Smooth muscle cell (in vitro differentiated cells): Measurements from ENCODE around the gene CUL5. TPM values are rescaled to one million over a fixed set of nuclear protein-coding genes. Genes with fewer than 3 reads are reported as not detected.
"Not testable (repeated sequence)": the region's sequence is repeated elsewhere in the genome, so short reads cannot be mapped to it uniquely, and the experiment has no call there.

Source experiments
- DNase-seq: peaks from one replicate; lab custom pipeline; 2025; ENCODE audit not compliant: unreplicated experiment; lab: John Stamatoyannopoulos, UW
- H2AFZ ChIP-seq: fragments of 200-600 bp; sonication (generic); 2 replicates; pipeline ENCODE4 v1.6.0; 2016; ENCODE audit warnings: antibody characterized with exemption, low read depth, mild to moderate bottlenecking
- H3F3A ChIP-seq: fragments of 200-600 bp; sonication (generic); 2 replicates; pipeline ENCODE4 v1.6.0; 2017; ENCODE audit warnings: antibody characterized with exemption, low read depth
- H3K27ac ChIP-seq: fragments of 200-600 bp; sonication (generic); 2 replicates; pipeline ENCODE4 v1.5.1; 2016; ENCODE audit warnings: low read depth, mild to moderate bottlenecking
- H3K27me3 ChIP-seq: fragments of 200-600 bp; sonication (generic); 2 replicates; pipeline ENCODE4 v1.6.1; 2016; ENCODE audit warnings: low read depth, mild to moderate bottlenecking
- H3K36me3 ChIP-seq: fragments of 200-600 bp; sonication (generic); 2 replicates; pipeline ENCODE4 v1.5.1; 2016; ENCODE audit warnings: low read depth
- H3K4me1 ChIP-seq: fragments of 200-600 bp; sonication (generic); 2 replicates; pipeline ENCODE4 v1.5.1; 2016; ENCODE audit warnings: low read depth
- H3K4me2 ChIP-seq: fragments of 200-600 bp; sonication (generic); 2 replicates; pipeline ENCODE4 v1.6.0; 2016; ENCODE audit warnings: mild to moderate bottlenecking
- H3K4me3 ChIP-seq: fragments of 200-600 bp; sonication (generic); 2 replicates; pipeline ENCODE4 v1.5.1; 2016; ENCODE audit warnings: mild to moderate bottlenecking
- H3K79me2 ChIP-seq: fragments of 200-600 bp; sonication (generic); 2 replicates; pipeline ENCODE4 v1.6.0; 2016; ENCODE audit warnings: low read depth, mild to moderate bottlenecking
- H3K9ac ChIP-seq: fragments of 200-600 bp; sonication (generic); 2 replicates; pipeline ENCODE4 v1.6.0; 2016; ENCODE audit warnings: low read depth
- H3K9me3 ChIP-seq: fragments of 200-600 bp; sonication (generic); replicated peaks from 2 replicates; pipeline ENCODE4 v1.5.1; 2016; ENCODE audit warnings: low read depth
- H4K20me1 ChIP-seq: fragments of 200-600 bp; sonication (generic); 2 replicates; pipeline ENCODE4 v1.6.0; 2016; ENCODE audit warnings: low read depth
- WGBS: methylation state at CpG from one replicate; pipeline ENCODE4 v1.1.7; 2016; ENCODE audit warnings: low lambda C conversion rate; 5-methylcytosine and 5-hydroxymethylcytosine counted together
- polyA plus RNA-seq: library from polyadenylated mRNA; unstranded; fragments of >200 nt; fragmentation: Nextera tagmentation; extraction: Ambion mirVana; gene quantifications from 2 replicates; pipeline ENCODE4 v1.2.1, GENCODE V29; 2016
- total RNA-seq: library from RNA; depleted of rRNA; stranded (reverse); fragments of >200 nt; gene quantifications from 2 replicates; pipeline ENCODE4 v1.2.3, GENCODE V29; 2014
- TF ChIP-seq, protein P1 (sequence below): fragments of 200-600 bp; sonication (generic); IDR thresholded peaks from 2 replicates; pipeline ENCODE4 v1.5.1; 2017; ENCODE audit warnings: borderline replicate concordance, mild to moderate bottlenecking, antibody characterized with exemption; ENCODE audit not compliant: insufficient read depth, poor library complexity, severe bottlenecking

Gene CUL5
- total and polyA plus RNA-seq, 2 experiments from 2014 or later, result 20.8 to 45.0 TPM

DNA sequence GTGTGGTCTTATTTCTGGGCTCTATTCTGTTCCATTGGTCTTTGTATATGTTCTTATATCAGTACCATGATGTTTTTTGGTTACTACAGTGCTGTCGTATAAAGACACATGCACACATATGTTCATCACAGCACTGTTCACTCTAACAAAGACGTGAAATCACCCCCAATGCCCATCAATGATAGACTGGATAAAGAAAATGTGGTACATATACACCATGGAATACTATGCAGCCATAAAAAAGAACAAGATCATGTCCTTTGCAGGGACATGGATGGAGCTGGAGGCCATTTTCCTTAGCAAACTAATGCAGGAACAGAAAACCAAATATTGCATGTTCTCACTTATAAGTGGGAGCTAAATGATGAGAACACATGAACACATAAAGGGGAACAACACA, 22.9 kb downstream of the CUL5 start:
- peaks cover 99% of the 10 kb centered on the region for H4K20me1 ChIP-seq
- not testable (repeated sequence) for H3F3A ChIP-seq, H2AFZ ChIP-seq, H3K27me3 ChIP-seq, H3K4me2 ChIP-seq, H3K27ac ChIP-seq, H3K9ac ChIP-seq, H3K4me1 ChIP-seq, H3K36me3 ChIP-seq, DNase-seq, H3K9me3 ChIP-seq, H3K4me3 ChIP-seq
- H3K79me2 ChIP-seq, result peaks cover 77% of the 10 kb centered on the region
- WGBS, result 98% methylated on average over 2 of the region's 2 CpGs

DNA sequence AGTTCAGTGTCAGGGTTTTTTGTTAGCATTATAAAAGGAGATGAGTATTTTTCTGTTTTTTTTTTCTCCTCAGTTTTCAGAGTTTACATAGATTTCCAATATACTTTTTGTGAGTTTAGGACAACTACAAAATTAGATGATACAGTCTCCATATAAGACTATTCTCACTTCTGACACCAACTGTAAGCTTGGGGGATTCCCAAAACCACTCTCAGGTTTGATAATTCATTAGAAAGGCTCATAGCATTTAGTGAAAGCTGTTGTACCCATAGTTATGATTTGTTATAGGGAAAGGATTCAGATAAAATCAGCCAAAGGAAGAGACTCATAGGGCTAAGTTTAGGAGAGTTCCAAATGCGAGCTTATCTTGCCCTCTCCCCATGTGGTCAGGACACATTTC, 24.1 kb downstream of the CUL5 start:
- Histone ChIP-seq H3K27me3 (no peaks in the 10 kb centered on the region), H3K4me1 (peaks cover 5% of the 10 kb centered on the region), H4K20me1 (peaks cover 96% of the 10 kb centered on the region), H2AFZ (no peak overlapping the region), H3K9ac (no peak overlapping the region), H3K36me3 (no peaks in the 10 kb centered on the region), H3K4me3 (no peak overlapping the region), H3K79me2 (peaks cover 67% of the 10 kb centered on the region), H3K4me2 (no peak overlapping the region), H3K27ac (no peak overlapping the region), H3F3A (no peaks in the 10 kb centered on the region), H3K9me3 (no peaks in the 10 kb centered on the region)
- TF ChIP-seq, protein P1, sequence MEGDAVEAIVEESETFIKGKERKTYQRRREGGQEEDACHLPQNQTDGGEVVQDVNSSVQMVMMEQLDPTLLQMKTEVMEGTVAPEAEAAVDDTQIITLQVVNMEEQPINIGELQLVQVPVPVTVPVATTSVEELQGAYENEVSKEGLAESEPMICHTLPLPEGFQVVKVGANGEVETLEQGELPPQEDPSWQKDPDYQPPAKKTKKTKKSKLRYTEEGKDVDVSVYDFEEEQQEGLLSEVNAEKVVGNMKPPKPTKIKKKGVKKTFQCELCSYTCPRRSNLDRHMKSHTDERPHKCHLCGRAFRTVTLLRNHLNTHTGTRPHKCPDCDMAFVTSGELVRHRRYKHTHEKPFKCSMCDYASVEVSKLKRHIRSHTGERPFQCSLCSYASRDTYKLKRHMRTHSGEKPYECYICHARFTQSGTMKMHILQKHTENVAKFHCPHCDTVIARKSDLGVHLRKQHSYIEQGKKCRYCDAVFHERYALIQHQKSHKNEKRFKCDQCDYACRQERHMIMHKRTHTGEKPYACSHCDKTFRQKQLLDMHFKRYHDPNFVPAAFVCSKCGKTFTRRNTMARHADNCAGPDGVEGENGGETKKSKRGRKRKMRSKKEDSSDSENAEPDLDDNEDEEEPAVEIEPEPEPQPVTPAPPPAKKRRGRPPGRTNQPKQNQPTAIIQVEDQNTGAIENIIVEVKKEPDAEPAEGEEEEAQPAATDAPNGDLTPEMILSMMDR, result no peak
- no peak for DNase-seq
- WGBS, result 96% methylated on average over 1 of the region's 1 CpG

DNA sequence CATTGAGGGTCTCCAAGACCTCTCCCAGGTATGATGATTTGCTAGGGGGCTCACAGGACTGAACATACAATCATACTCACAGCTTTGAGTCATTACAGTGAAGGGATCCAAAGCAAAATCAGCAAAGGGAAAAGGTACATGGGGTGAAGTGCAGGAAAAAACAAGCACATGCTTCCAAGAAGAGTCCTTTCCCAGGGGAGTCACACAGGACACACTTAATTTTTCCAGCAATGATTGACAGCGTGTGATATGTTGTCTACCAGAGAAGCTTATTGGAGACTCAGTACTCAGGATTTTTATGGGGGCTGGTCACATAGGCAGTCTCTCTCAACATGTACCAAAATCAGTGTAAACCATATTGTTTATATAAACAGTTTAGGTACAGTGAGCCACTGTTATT, 25.3 kb downstream of the CUL5 start:
- no peaks in the 10 kb centered on the region for H3K36me3 ChIP-seq
- no peaks in the 10 kb centered on the region for H3K9me3 ChIP-seq
- no peak overlapping the region for H3K4me2 ChIP-seq
- H3K79me2 ChIP-seq, result peaks cover 65% of the 10 kb centered on the region
- 96% methylated on average over 1 of the region's 1 CpG for WGBS
- no peak overlapping the region for H3K4me3 ChIP-seq
- H2AFZ ChIP-seq, result no peak overlapping the region
- no peaks in the 10 kb centered on the region for H3K27me3 ChIP-seq
- H3K9ac ChIP-seq, result no peak overlapping the region
- TF ChIP-seq, protein P1, result no peak
- no peak for DNase-seq
- no peak overlapping the region for H3K27ac ChIP-seq
- H3K4me1 ChIP-seq, result peaks cover 2% of the 10 kb centered on the region
- peaks cover 95% of the 10 kb centered on the region for H4K20me1 ChIP-seq
- H3F3A ChIP-seq, result no peaks in the 10 kb centered on the region

DNA sequence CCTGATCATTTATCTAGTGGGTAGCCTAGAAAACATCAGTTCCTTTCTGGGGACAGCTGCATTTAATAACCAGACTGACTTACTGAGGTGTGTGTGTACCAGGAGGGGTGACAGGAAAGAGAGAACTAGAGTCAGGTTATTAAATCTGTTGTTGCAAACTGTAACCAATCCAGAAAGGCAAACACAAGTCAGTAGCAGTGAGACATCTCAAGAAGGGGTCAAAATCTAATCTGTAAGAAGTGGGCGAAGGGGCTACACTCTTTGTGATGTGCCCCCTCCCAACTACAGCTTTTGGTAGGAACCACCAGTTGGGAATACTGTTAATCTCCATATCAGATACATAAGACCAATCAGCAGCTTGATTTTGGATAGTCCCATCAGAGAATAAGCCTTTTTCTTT, 26.3 kb downstream of the CUL5 start:
- Histone ChIP-seq H3K27ac (no peak overlapping the region), H3F3A (no peaks in the 10 kb centered on the region), H3K27me3 (no peaks in the 10 kb centered on the region), H3K4me3 (no peak overlapping the region), H2AFZ (no peak overlapping the region), H3K4me2 (no peak overlapping the region), H3K79me2 (peaks cover 65% of the 10 kb centered on the region), H4K20me1 (peaks cover 95% of the 10 kb centered on the region), H3K36me3 (peaks cover 5% of the 10 kb centered on the region), H3K4me1 (no peaks in the 10 kb centered on the region), H3K9me3 (no peaks in the 10 kb centered on the region), H3K9ac (no peak overlapping the region)
- TF ChIP-seq, protein P1, result no peak
- no peak for DNase-seq
- WGBS, result 90% methylated on average over 1 of the region's 1 CpG
